PC-9 (cell line): Measurements from ENCODE around the gene HPCAL1. TPM values are rescaled to one million over a fixed set of nuclear protein-coding genes. Genes with fewer than 3 reads are reported as not detected.

Experiments used
- BruUV-seq: library from RNA; stranded (reverse); fragments of 400-500 nt; replicated peaks from 2 replicates; lab custom pipeline; 2021; lab: Mats Ljungman, UMichigan
- CTCF ChIA-PET: fragments of 300-600 bp; sonication (Branson Sonifier 250); formaldehyde crosslinking; loops from one replicate; lab custom pipeline; 2022; ENCODE audit warnings: antibody characterized with exemption; lab: Charles Lee
- POLR2A ChIA-PET: fragments of 300-600 bp; sonication (Branson Sonifier 250); formaldehyde crosslinking; loops from one replicate; lab custom pipeline; 2022; ENCODE audit warnings: antibody characterized with exemption; ENCODE audit not compliant: unreplicated experiment; lab: Charles Lee
- DNase-seq, 2 experiments: peaks; one replicate each; pipeline versions ENCODE4 v3.0.0 to v3.0.0-alpha.2; 2015 to 2022; ENCODE audit warnings: mixed read lengths in 1 of 2
- H2AFZ ChIP-seq: fragments of 200-600 bp; sonication (generic); 2 replicates; pipeline ENCODE4 v1.8.1; 2017; ENCODE audit warnings: antibody characterized with exemption
- H3F3A ChIP-seq: fragments of 200-600 bp; sonication (generic); 2 replicates; pipeline ENCODE4 v1.8.1; 2017; ENCODE audit warnings: antibody characterized with exemption, mild to moderate bottlenecking, low read depth; ENCODE audit not compliant: insufficient read depth
- H3K27ac ChIP-seq: fragments of 200-600 bp; sonication (generic); 2 replicates; pipeline ENCODE4 v1.6.1; 2016; ENCODE audit warnings: mixed run types
- H3K27me3 ChIP-seq: fragments of 200-600 bp; sonication (generic); 2 replicates; pipeline ENCODE4 v1.6.1; 2016; ENCODE audit warnings: low read depth, mixed run types; ENCODE audit not compliant: insufficient read depth
- H3K36me3 ChIP-seq: fragments of 200-600 bp; sonication (generic); 2 replicates; pipeline ENCODE4 v1.6.1; 2016; ENCODE audit warnings: low read depth, mixed run types
- H3K4me1 ChIP-seq: fragments of 200-600 bp; sonication (generic); replicated peaks from 2 replicates; pipeline ENCODE4 v1.6.1; 2016; ENCODE audit warnings: mixed run types; ENCODE audit not compliant: insufficient read depth
- H3K4me2 ChIP-seq: fragments of 200-600 bp; sonication (generic); 2 replicates; pipeline ENCODE4 v1.6.1; 2017; ENCODE audit warnings: mixed run types
- H3K4me3 ChIP-seq: fragments of 200-600 bp; sonication (generic); 2 replicates; pipeline ENCODE4 v1.6.1; 2016; ENCODE audit warnings: mixed run types
- H3K79me2 ChIP-seq: fragments of 200-600 bp; sonication (generic); 2 replicates; pipeline ENCODE4 v1.6.1; 2017; ENCODE audit warnings: low read depth, mixed run types
- H3K9me2 ChIP-seq: fragments of 200-600 bp; sonication (generic); 2 replicates; pipeline ENCODE4 v1.8.1; 2017; ENCODE audit warnings: mild to moderate bottlenecking; ENCODE audit not compliant: insufficient read depth
- H3K9me3 ChIP-seq: fragments of 200-600 bp; sonication (generic); 2 replicates; pipeline ENCODE4 v1.8.1; 2016; ENCODE audit warnings: low read depth; ENCODE audit not compliant: insufficient read depth
- H4K20me1 ChIP-seq: fragments of 200-600 bp; sonication (generic); 2 replicates; pipeline ENCODE4 v1.8.1; 2017; ENCODE audit not compliant: insufficient read depth
- CTCF ChIP-seq: fragments of 200-600 bp; sonication (generic); conservative IDR thresholded peaks from 2 replicates; pipeline ENCODE4 v1.6.1; 2017; ENCODE audit warnings: mixed run types, antibody characterized with exemption, mild to moderate bottlenecking, moderate library complexity
- EZH2 ChIP-seq: fragments of 200-600 bp; sonication (generic); IDR thresholded peaks from 2 replicates; pipeline ENCODE4 v1.8.0; 2017; ENCODE audit warnings: antibody characterized with exemption, low read depth
- intact Hi-C: fragments of 100-400 bp; cut with micrococcal nuclease; formaldehyde crosslinking; loops from one replicate; pipeline ENCODE4 v1.10.0; 2022; ENCODE audit not compliant: unreplicated experiment
- total RNA-seq: library from RNA; stranded (reverse); gene quantifications from 2 replicates; pipeline ENCODE4 v1.2.3, GENCODE V29; 2021

HPCAL1 gene
- total RNA-seq, 1 experiment from 2014 or later = 105 TPM

- ChIA-PET CTCF (no interaction called here), POLR2A (interaction anchor here (0.7 kb wide), 1 partner anchor 861 kb away, joined by 3 read pairs; no protein-coding TSS in a partner anchor)
- Histone ChIP-seq H3K36me3 (0 out of 2 replicates have a peak, but pooled peaks cover 2% of the 10 kb centered on the region), H3K4me1 (peaks cover 57% of the 10 kb centered on the region), H3K4me3 (no peak overlapping the region), H3K9me2 (no peaks in the 10 kb centered on the region), H3K9me3 (no peaks in the 10 kb centered on the region), H3K27me3 (no peaks in the 10 kb centered on the region), H3F3A (peaks cover 34% of the 10 kb centered on the region), H4K20me1 (peaks cover 16% of the 10 kb centered on the region), H3K79me2 (peaks cover 26% of the 10 kb centered on the region), H3K27ac (no peak overlapping the region), H3K4me2 (no peak overlapping the region), H2AFZ (no peak overlapping the region)
- DNase-seq = peak in 1 of 2 experiments; percentile 61
- TF ChIP-seq EZH2 (no peak), CTCF (no peak)
- intact Hi-C loops = loop anchor here (5.0 kb wide), 2 partner anchors 147 to 1028 kb away; partner anchors contain the start of genes CPSF3 and ITGB1BP1
- no TSS peak for BruUV-seq
Measured at GRCh38 chr2:10449838-10450691, 147.4 kb downstream of the HPCAL1 start.

- intact Hi-C loops = loop anchor here (1.0 to 2.0 kb wide), 2 partner anchors 41 to 95 kb away; no protein-coding TSS in a partner anchor
- TF ChIP-seq EZH2 (no peak), CTCF (no peak)
- Histone ChIP-seq H3K36me3 (no peaks in the 10 kb centered on the region), H3F3A (peaks cover 34% of the 10 kb centered on the region), H3K4me3 (no peak overlapping the region), H3K9me2 (no peaks in the 10 kb centered on the region), H3K79me2 (peaks cover 8% of the 10 kb centered on the region), H2AFZ (no peak overlapping the region), H3K27me3 (no peaks in the 10 kb centered on the region), H3K4me2 (peak overlapping the region; percentile 17), H3K9me3 (no peaks in the 10 kb centered on the region), H3K27ac (peak overlapping the region; percentile 66), H3K4me1 (peaks cover 39% of the 10 kb centered on the region), H4K20me1 (no peaks in the 10 kb centered on the region)
- no TSS peak for BruUV-seq
- ChIA-PET POLR2A (no interaction called here), CTCF (interaction anchor here (0.7 to 1.0 kb wide), 2 partner anchors 17 to 320 kb away, joined by 3 read pairs; no protein-coding TSS in a partner anchor)
- no peak for DNase-seq
Measured at GRCh38 chr2:10451819-10452218, 149.1 kb downstream of the HPCAL1 start.

- peaks cover 37% of the 10 kb centered on the region for H3K4me1 ChIP-seq
- TF ChIP-seq CTCF = no peak
- TF ChIP-seq EZH2 = no peak
- peak; percentile 90 to 96 for DNase-seq
- intact Hi-C loops = loop anchor here (1.0 to 2.0 kb wide), 2 partner anchors 40 to 95 kb away; no protein-coding TSS in a partner anchor
- peaks cover 3% of the 10 kb centered on the region for H3K79me2 ChIP-seq
- peak overlapping the region; percentile 17 for H3K4me2 ChIP-seq
- no peaks in the 10 kb centered on the region for H3K36me3 ChIP-seq
- H4K20me1 ChIP-seq = no peaks in the 10 kb centered on the region
- BruUV-seq = no TSS peak
- ChIA-PET CTCF (interaction anchor here (0.7 to 1.0 kb wide), 2 partner anchors 17 to 321 kb away, joined by 3 read pairs; no protein-coding TSS in a partner anchor), POLR2A (interaction anchor here (0.6 kb wide), 1 partner anchor 976 kb away, joined by 3 read pairs; no protein-coding TSS in a partner anchor)
- no peaks in the 10 kb centered on the region for H3K9me3 ChIP-seq
- H3K9me2 ChIP-seq = no peaks in the 10 kb centered on the region
- H2AFZ ChIP-seq = no peak overlapping the region
- H3K4me3 ChIP-seq = no peak overlapping the region
- H3K27ac ChIP-seq = peak overlapping the region; percentile 66
- no peaks in the 10 kb centered on the region for H3K27me3 ChIP-seq
- H3F3A ChIP-seq = peaks cover 34% of the 10 kb centered on the region
Measured at GRCh38 chr2:10452312-10452711, 149.6 kb downstream of the HPCAL1 start.
